ENCODE data around the gene KCNJ4.

DNA sequence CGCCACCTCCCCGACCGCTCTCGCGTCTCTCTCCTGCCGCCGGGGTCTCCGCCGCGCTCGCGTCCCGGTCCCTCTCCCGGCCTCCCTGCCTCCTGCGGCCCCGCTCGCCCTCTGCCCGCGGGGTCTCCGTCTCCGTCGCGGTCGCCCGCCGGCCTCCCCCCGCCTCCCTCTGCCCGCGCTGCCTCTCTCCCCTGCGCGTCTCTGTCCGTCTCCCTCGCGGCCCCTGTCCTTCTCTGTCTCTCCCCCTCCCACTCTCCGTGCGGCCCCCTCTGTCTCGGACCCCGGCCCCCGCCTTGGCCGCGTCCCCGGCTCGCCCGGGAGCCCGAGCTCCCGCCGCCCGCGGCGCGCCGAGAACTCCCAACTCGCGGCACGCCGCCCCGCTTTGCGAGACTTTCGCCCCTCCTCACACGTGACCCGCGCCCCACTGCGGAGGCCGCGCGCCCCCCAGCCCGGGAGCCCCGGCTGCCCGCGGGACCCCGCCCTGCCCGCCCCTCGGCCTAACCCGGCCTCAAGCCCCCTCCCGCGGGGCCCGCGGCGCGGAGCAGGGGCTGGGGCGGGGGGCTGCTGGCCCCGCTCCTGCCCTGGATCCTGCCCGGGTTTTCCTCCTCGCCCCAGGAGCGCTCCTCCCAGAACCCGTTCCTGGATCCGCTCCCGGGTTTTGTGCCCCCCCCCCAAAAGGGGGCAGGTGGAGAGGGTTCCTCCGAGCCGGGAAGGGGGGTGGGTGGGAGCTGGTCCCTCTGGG lies 702 bp upstream of the KCNJ4 start:
- no peak for TF ChIP-seq EZH2phosphoT487 (IDR thresholded peaks at IDR 0.05; ENCODE audit: borderline replicate concordance, low read depth, low read length)
- TF ChIP-seq, protein P1, sequence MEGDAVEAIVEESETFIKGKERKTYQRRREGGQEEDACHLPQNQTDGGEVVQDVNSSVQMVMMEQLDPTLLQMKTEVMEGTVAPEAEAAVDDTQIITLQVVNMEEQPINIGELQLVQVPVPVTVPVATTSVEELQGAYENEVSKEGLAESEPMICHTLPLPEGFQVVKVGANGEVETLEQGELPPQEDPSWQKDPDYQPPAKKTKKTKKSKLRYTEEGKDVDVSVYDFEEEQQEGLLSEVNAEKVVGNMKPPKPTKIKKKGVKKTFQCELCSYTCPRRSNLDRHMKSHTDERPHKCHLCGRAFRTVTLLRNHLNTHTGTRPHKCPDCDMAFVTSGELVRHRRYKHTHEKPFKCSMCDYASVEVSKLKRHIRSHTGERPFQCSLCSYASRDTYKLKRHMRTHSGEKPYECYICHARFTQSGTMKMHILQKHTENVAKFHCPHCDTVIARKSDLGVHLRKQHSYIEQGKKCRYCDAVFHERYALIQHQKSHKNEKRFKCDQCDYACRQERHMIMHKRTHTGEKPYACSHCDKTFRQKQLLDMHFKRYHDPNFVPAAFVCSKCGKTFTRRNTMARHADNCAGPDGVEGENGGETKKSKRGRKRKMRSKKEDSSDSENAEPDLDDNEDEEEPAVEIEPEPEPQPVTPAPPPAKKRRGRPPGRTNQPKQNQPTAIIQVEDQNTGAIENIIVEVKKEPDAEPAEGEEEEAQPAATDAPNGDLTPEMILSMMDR (conservative IDR thresholded peaks at IDR 0.05; ENCODE audit: low read length): no peak

Data from OCI-LY7 (cell line).